AG04449 (cell line): ENCODE results near the gene DKK2.
"Not testable (repeated sequence)": the region's sequence is repeated elsewhere in the genome, so short reads cannot be mapped to it uniquely, and the experiment has no call there.

ENCODE experiments used
- CTCF ChIA-PET: fragments of 350-600 bp; formaldehyde crosslinking; extraction: SDS; loops from one replicate; lab custom pipeline; 2021; ENCODE audit warnings: antibody characterized with exemption; lab: Yijun Ruan, JAX
- POLR2A ChIA-PET: fragments of 400-600, 350-600 bp; formaldehyde crosslinking; extraction: SDS; loops from one replicate; lab custom pipeline; 2020; ENCODE audit warnings: antibody characterized with exemption, inconsistent platforms; lab: Yijun Ruan, JAX
- DNase-seq: peaks from one replicate; pipeline ENCODE4 v3.0.0-alpha.2; 2010; ENCODE audit warnings: low read depth, low spot score
- H3K4me3 ChIP-seq: 2 replicates; pipeline ENCODE4 v1.5.1; 2011; ENCODE audit warnings: low read depth, mild to moderate bottlenecking, control low read depth, low read length
- TF ChIP-seq, protein P1 (sequence below): IDR thresholded peaks from one replicate; pipeline ENCODE4 v1.5.1; 2011; ENCODE audit warnings: mild to moderate bottlenecking, moderate library complexity, low read length, control low read depth, inconsistent platforms; ENCODE audit not compliant: insufficient read depth; ENCODE audit errors: missing control alignments

The DKK2 gene

DNA sequence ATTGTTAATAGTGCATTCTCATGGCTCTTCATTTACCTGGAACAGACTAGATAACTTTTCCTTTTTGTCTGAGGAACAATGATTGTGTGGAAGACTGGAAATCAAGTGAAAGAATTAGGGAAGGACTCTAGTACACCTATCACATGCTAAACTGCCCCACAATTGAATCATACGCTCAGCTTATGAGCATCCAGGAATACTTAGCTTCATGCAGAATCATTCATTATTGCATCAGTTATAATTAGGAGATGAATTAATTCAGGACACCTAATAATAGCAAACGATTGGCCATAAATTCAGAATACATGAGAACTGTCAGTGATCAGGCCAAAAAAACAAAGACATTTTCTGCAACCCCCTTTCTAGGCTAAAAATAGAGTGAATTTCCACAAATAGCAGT, 106.9 kb downstream of the DKK2 start:
- ChIA-PET CTCF (no interaction called here), POLR2A (no interaction called here)
- H3K4me3 ChIP-seq = no peak overlapping the region
- no peak for DNase-seq
- TF ChIP-seq, protein P1, sequence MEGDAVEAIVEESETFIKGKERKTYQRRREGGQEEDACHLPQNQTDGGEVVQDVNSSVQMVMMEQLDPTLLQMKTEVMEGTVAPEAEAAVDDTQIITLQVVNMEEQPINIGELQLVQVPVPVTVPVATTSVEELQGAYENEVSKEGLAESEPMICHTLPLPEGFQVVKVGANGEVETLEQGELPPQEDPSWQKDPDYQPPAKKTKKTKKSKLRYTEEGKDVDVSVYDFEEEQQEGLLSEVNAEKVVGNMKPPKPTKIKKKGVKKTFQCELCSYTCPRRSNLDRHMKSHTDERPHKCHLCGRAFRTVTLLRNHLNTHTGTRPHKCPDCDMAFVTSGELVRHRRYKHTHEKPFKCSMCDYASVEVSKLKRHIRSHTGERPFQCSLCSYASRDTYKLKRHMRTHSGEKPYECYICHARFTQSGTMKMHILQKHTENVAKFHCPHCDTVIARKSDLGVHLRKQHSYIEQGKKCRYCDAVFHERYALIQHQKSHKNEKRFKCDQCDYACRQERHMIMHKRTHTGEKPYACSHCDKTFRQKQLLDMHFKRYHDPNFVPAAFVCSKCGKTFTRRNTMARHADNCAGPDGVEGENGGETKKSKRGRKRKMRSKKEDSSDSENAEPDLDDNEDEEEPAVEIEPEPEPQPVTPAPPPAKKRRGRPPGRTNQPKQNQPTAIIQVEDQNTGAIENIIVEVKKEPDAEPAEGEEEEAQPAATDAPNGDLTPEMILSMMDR = no peak

DNA sequence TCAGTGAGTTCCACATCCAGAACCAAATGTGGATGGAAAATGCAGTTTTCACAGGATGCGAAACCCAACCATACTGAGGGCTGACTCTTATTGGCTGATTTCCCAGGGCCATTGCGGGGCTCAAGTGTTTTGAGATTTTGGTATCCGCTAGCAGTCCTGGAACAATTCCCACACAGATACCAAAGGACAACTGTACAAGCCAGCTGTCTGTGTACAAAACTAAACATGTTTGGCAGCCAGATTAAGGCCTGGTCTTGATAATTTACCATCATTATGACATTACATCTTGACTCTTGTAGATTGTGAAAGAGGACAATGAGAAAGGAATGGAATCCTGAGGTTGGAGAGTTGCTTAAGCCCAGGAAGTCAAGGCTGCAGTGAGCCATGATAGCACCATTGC, 121.9 kb downstream of the DKK2 start:
- POLR2A ChIA-PET = no interaction called here
- no peak for DNase-seq
- CTCF ChIA-PET = no interaction called here

DNA sequence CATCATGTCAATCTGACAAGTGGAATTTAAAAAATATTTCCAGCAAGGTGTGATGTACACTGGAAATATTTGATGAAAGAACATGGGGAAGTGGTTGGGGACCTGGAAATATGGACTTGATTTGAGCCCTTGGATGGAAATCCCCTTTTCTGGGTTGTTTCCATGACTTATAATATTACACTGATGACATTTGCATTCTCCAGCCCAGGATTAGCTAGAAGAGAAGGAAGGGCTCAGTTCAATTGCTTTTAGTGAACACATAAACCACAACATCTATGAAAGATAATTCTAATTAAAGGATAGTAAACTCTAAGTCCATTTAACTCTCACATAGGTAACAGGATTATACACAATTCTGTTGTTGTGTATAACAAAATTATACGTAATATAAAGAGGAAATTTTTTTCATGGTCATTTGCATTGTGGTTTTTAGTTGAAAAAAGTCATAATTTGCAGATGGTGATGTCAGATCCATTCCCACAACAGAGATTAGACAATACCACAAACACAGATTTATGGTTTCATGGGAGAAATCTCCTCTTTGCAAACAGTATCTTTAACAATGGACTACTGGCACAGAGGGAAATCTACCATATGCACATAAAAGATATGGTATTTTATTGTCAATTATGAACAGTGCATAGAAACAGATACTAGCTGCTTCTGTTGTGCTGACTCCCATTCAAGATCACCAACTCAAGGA, 126.5 kb downstream of the DKK2 start:
- H3K4me3 ChIP-seq = no peak overlapping the region
- ChIA-PET POLR2A (no interaction called here), CTCF (interaction anchor here (1.5 kb wide), 1 partner anchor 12 kb away, joined by 3 read pairs; no protein-coding TSS in a partner anchor)
- no peak for DNase-seq
- TF ChIP-seq, protein P1 = no peak

More for the DNA sequence above, 121.9 kb downstream of the DKK2 start:
- H3K4me3 ChIP-seq = no peak overlapping the region
- TF ChIP-seq, protein P1 = no peak

DNA sequence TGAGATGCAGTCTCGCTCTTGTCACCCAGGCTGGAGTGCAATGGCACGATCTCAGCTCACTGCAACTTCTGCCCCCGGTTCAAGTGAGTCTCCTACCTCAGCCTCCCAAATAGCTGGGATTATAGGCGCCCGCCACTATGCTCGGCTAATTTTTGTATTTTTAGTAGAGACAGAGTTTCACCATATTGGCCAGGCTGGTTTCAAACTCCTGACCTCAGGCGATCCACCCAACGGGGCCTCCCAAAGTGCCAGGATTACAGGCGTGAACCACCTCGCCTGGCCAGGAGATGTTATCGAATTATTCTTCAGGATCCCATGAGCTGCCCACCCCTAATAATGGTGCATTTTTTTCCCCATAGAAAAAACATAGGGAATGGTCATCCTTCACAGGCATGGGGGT, 128.1 kb downstream of the DKK2 start:
- DNase-seq, H3K4me3 ChIP-seq, POLR2A ChIA-PET: not testable (repeated sequence)
- CTCF ChIA-PET = interaction anchor here (1.5 to 1.9 kb wide), 2 partner anchors 9 to 11 kb away, joined by 3 to 9 read pairs; no protein-coding TSS in a partner anchor

DNA sequence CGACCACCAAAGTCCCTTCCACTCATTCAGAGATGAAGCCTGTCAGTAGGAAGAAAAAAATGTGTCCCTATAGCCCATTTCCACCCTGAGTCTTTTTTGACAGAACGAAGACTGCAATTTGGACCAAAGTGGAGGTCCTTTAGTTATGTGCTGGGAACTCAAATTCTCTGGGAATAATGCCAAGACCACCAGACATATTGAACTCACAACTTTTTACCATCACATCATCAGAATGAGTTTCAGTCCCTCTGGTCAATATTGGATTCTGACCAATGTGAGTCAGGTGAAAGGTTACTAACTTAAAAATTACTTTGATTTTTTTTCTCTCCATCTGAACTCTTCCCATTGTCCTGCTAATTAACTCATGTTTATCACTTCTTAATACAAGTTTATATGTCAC, 128.9 kb downstream of the DKK2 start:
- no peak for DNase-seq
- no peak overlapping the region for H3K4me3 ChIP-seq
- TF ChIP-seq, protein P1 = no peak
- POLR2A ChIA-PET = no interaction called here
- CTCF ChIA-PET = interaction anchor here (1.9 kb wide), 1 partner anchor 8 kb away, joined by 9 read pairs; no protein-coding TSS in a partner anchor

DNA sequence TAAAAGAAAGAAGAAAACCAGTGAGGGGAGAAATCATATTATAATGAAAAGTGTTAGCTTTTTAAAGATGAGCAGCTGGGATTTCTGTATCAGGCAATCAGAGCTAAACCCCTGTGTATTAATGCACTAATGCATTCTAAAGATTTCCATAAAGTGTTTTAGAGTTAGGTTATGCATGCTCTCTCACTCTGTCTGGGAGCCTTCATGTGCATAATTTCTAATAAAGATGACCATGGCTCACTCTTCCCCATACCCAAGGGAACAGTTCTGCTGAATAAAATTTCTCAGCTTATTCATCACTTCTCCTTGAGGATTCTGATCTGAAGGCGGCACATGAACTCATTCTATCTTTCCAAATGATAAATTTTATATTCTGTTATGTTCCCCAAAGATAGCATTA, 129.4 kb downstream of the DKK2 start:
- TF ChIP-seq, protein P1 = no peak
- ChIA-PET POLR2A (no interaction called here), CTCF (no interaction called here)
- DNase-seq = no peak
- H3K4me3 ChIP-seq = no peak overlapping the region

DNA sequence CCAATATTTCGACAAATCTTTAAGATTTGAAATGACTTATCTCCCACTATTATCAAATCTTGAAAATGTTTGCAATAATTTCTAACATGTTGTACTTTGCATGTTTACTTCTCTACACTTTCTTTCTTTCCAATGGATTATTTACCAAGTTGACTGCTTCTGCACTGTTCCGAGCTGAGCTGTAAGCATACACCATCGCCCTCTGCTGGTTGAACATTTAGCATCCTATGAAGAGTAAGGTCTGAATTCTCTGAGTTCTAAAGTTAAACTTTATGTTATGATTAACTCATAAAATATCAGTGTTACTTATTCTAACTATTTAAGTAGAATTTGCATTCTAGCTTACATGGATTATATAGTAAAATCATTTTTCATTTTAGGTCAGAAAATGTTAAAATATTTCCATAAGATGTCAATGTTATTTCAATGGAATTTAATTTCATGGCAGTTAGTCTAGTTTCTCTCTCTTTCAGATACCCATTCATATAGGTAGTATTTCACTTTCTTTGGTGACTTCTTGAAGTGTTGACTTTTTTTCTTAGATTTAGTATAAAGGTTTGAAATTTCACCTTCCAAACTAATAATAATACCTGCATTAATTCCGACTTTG, 137.4 kb downstream of the DKK2 start:
- no peak overlapping the region for H3K4me3 ChIP-seq
- POLR2A ChIA-PET = no interaction called here
- TF ChIP-seq, protein P1 = peak; percentile 62
- DNase-seq = peak; percentile 14
- CTCF ChIA-PET = interaction anchor here (0.6 to 4.3 kb wide), 24 partner anchors 10 to 725 kb away, joined by 3 to 44 read pairs (median 5); no protein-coding TSS in a partner anchor
